ENCODE measurements around the gene FBXL15.

The FBXL15 gene

DNA sequence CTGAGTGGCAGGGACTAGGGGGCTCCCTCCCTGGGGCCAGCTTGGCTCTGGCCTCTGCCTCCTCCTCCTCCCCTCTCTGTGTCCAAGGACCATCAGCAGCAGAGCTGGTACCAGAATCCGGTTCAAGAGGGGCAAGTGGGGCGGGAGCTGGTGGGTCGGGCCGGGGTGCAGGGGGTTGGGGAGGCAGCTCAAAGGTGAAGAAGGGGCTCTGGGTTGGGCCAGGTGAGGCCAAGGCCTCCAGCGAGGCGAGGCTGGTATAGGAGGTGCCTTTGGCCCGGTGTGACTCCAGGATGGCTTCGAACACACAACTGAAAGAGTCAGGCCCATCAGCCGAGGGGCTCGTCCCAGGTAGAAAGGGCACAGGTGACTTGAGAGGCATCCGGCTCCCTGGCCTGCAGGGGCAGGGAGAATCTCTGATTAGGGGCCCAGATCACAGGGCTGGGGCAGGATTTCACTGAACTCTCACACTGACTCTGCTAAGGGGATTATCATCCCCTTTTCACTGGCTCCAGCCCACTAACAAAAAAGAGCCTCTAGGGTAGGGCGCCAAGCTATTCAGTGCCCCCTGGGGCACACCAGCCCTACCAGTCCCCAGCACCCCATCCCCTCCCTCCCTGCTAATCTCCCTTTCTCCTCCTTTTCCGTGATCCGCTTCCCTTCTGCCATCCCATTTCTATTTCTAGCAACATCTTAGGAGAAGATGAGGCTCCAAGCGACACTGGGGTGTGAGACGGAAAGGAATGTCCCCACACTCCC is 6.7 kb upstream of the FBXL15 start:
- peaks cover 0 to 98% of the 10 kb centered on the region in 2 donors for H3K27me3 ChIP-seq
- intact Hi-C loops (cut with DNase I; ENCODE audit: low total_unique reads): no loop called here
- H3K27ac ChIP-seq: no peak overlapping the region
- no peaks in the 10 kb centered on the region for H3K9me3 ChIP-seq
- peaks cover 0 to 26% (median 14%) of the 10 kb centered on the region in 4 donors for H3K4me1 ChIP-seq
- TF ChIP-seq, protein P1, sequence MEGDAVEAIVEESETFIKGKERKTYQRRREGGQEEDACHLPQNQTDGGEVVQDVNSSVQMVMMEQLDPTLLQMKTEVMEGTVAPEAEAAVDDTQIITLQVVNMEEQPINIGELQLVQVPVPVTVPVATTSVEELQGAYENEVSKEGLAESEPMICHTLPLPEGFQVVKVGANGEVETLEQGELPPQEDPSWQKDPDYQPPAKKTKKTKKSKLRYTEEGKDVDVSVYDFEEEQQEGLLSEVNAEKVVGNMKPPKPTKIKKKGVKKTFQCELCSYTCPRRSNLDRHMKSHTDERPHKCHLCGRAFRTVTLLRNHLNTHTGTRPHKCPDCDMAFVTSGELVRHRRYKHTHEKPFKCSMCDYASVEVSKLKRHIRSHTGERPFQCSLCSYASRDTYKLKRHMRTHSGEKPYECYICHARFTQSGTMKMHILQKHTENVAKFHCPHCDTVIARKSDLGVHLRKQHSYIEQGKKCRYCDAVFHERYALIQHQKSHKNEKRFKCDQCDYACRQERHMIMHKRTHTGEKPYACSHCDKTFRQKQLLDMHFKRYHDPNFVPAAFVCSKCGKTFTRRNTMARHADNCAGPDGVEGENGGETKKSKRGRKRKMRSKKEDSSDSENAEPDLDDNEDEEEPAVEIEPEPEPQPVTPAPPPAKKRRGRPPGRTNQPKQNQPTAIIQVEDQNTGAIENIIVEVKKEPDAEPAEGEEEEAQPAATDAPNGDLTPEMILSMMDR (IDR thresholded peaks at IDR 0.05): no peak
- H3K36me3 ChIP-seq: no peaks in the 10 kb centered on the region
- no peak overlapping the region for H3K4me3 ChIP-seq
- DNase-seq: no peak

DNA sequence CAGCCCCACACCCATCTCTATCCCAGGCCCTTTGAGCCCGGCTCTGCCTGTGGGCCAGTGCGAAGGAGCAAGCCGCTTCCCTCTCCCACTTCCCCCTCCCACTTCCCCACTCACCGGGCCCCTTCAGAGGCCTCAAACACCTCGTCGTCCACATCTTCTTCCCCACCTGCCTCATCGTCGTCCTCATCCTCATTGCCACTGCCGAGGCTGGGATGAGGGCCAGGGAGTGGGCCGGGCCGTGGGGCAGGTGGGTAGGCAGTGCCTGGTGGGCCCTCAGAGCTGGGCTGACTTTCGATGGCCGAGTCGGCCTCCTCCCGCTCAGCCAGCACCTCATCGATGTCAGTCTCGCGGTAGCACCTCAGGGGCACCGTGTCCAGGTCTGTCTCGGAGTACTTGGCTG is 5.9 kb upstream of the FBXL15 start:
- Histone ChIP-seq H3K36me3 (no peaks in the 10 kb centered on the region), H3K9me3 (no peaks in the 10 kb centered on the region), H3K27ac (no peak overlapping the region), H3K27me3 (peaks cover 0 to 90% of the 10 kb centered on the region in 2 donors), H3K4me3 (no peak overlapping the region), H3K4me1 (peaks cover 2 to 27% (median 18%) of the 10 kb centered on the region in 4 donors)
- intact Hi-C loops (cut with DNase I; ENCODE audit: low total_unique reads): no loop called here
- DNase-seq: no peak
- TF ChIP-seq, protein P1 (IDR thresholded peaks at IDR 0.05): no peak

DNA sequence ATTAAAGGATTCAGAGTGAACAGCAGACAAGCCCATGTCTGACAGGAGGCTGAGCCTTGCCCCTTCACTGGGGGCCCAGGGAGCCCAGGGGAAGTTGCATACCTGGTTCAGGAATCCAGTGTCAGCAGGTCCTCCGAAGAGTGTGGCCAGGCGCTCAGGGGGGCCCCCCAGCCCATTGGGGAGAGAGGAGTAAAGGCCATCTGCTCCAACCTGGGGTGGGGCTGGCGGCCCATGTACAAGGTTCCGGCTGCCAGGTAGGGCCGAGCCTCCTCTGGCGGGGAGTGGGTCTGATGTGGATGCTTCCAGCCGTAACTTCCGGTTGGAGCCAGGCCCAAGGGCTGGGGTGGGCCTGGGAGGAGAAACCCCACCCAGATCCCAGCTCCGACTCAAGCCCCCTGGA is 4.4 kb upstream of the FBXL15 start:
- no peaks in the 10 kb centered on the region for H3K9me3 ChIP-seq
- no peaks in the 10 kb centered on the region for H3K36me3 ChIP-seq
- TF ChIP-seq, protein P1 (IDR thresholded peaks at IDR 0.05): no peak
- H3K27ac ChIP-seq: no peak overlapping the region
- H3K4me1 ChIP-seq: peaks cover 5 to 20% (median 18%) of the 10 kb centered on the region in 4 donors
- no peak overlapping the region for H3K4me3 ChIP-seq
- intact Hi-C loops (cut with DNase I; ENCODE audit: low total_unique reads): no loop called here
- no peak for DNase-seq
- H3K27me3 ChIP-seq: peaks cover 0 to 75% of the 10 kb centered on the region in 2 donors

DNA sequence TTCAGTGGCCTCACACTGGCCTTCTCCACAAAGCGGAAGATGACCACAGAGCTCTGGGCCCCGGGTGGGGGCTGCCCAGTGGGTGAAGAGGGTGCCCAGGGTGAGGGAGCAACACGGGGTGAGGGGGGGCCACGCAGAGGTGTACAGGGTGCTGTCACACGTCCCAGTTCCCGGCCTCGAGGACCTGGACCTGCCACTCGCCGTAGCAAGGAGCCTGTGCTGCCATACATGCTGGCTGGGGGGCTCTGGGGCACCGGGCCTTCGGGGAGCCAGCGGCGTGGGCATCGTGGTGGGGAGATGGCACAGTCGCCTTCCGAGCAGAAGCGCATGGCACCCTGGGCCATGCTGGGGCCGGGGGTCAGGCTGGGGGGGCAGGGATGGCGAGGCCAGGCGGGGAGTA is 3.9 kb upstream of the FBXL15 start:
- no peak overlapping the region for H3K4me3 ChIP-seq
- DNase-seq: no peak
- no peaks in the 10 kb centered on the region for H3K9me3 ChIP-seq
- H3K36me3 ChIP-seq: no peaks in the 10 kb centered on the region
- intact Hi-C loops (cut with DNase I; ENCODE audit: low total_unique reads): no loop called here
- peaks cover 5 to 22% (median 18%) of the 10 kb centered on the region in 4 donors for H3K4me1 ChIP-seq
- no peak overlapping the region for H3K27ac ChIP-seq
- peaks cover 0 to 71% of the 10 kb centered on the region in 2 donors for H3K27me3 ChIP-seq
- TF ChIP-seq, protein P1 (IDR thresholded peaks at IDR 0.05): no peak

DNA sequence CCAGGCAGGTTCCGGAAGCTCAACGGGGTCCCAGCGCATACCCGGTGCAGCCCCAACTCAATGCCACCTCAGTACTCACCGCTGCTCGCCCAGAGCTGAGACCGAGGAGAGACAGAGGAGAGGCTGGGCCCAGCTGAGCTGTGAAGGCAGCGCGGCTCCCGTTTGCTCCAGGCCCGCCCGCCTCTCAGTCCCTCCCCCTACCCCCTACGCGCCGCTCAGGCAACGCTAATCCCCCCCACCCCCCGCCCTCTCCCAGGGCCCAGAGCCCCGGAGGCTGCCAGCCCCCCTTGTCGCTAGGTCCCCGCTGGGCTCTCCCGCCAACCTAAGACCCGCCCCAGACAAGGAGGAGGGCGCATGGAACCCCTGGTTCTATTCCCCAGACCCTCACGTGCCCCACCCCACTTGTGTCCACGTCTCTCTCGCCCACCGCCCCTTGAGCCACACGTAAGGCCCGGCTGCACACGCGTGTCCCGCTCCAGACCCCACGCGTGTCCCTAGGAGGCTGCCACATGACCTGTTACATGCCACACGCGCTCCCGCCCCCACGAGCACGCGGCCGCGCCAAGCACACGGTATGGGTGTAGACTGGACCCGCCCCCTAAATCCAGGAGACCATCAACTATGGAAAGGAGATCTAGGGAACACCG is 1.9 kb upstream of the FBXL15 start, which contains the start of gene PSD:
PSD (minus strand) TSS at position 164 of the 647 bp plus-strand sequence. CDS start 1,747 bp downstream, outside the sequence.
- Histone ChIP-seq H3K27me3 (peaks cover 0 to 50% of the 10 kb centered on the region in 2 donors), H3K36me3 (peaks cover 0 to 9% (median 7%) of the 10 kb centered on the region in 3 donors), H3K4me1 (peaks cover 5 to 42% (median 35%) of the 10 kb centered on the region in 4 donors), H3K4me3 (peak within 1 kb of the TSS; percentile 71 to 86), H3K9me3 (no peaks in the 10 kb centered on the region), H3K27ac (no peak within 1 kb of the TSS)
- intact Hi-C loops (cut with DNase I; ENCODE audit: low total_unique reads): no loop called here
- DNase-seq: no peak
- TF ChIP-seq, protein P1 (IDR thresholded peaks at IDR 0.05): no peak

Measured in tibial artery (tissue), 4 donors.